Loucy (cell line): ENCODE data around the gene CNTNAP2.

Experiments used
- H2AFZ ChIP-seq: fragments of 200-600 bp; sonication (generic); 2 replicates; pipeline ENCODE4 v1.6.0; 2016; ENCODE audit warnings: antibody characterized with exemption, mild to moderate bottlenecking, low read length, moderate library complexity
- H3F3A ChIP-seq: fragments of 200-600 bp; 2 replicates; pipeline ENCODE4 v1.6.0; 2016; ENCODE audit warnings: antibody characterized with exemption, low read depth, mild to moderate bottlenecking
- H3K27me3 ChIP-seq: fragments of 200-600 bp; sonication (generic); 2 replicates; pipeline ENCODE4 v1.6.1; 2014; ENCODE audit warnings: low read length, mild to moderate bottlenecking; ENCODE audit not compliant: insufficient read depth, poor library complexity, severe bottlenecking
- H3K36me3 ChIP-seq: fragments of 200-600 bp; sonication (generic); 2 replicates; pipeline ENCODE4 v1.6.1; 2016; ENCODE audit warnings: low read length; ENCODE audit not compliant: insufficient read depth
- H3K4me1 ChIP-seq: fragments of 200-600 bp; sonication (generic); 2 replicates; pipeline ENCODE4 v1.5.1; 2014; ENCODE audit warnings: low read length, mild to moderate bottlenecking; ENCODE audit not compliant: insufficient read depth, poor library complexity, severe bottlenecking
- H3K4me2 ChIP-seq: fragments of 200-600 bp; sonication (generic); 2 replicates; pipeline ENCODE4 v1.6.0; 2014; ENCODE audit warnings: antibody characterized with exemption, low read length, low read depth, mild to moderate bottlenecking; ENCODE audit not compliant: poor library complexity, severe bottlenecking
- H3K4me3 ChIP-seq: fragments of 200-600 bp; sonication (generic); 2 replicates; pipeline ENCODE4 v1.5.1; 2014; ENCODE audit warnings: low read length, mild to moderate bottlenecking, mixed read lengths; ENCODE audit not compliant: poor library complexity, severe bottlenecking
- H3K79me2 ChIP-seq: fragments of 200-600 bp; sonication (generic); 2 replicates; pipeline ENCODE4 v1.6.1; 2014; ENCODE audit warnings: low read length; ENCODE audit not compliant: insufficient read depth
- H3K9ac ChIP-seq: fragments of 200-600 bp; sonication (generic); 2 replicates; pipeline ENCODE4 v1.6.0; 2014; ENCODE audit warnings: mild to moderate bottlenecking, low read depth, low read length, moderate library complexity; ENCODE audit not compliant: poor library complexity, severe bottlenecking
- H3K9me2 ChIP-seq: fragments of 200-600 bp; sonication (generic); replicated peaks from 2 replicates; pipeline ENCODE4 v1.6.1; 2016; ENCODE audit warnings: low read depth, low read length, mixed read lengths
- H3K9me3 ChIP-seq: fragments of 200-600 bp; sonication (generic); 2 replicates; pipeline ENCODE4 v1.6.1; 2014; ENCODE audit warnings: mild to moderate bottlenecking, antibody characterized with exemption, low read length, low read depth; ENCODE audit not compliant: insufficient read depth
- H4K20me1 ChIP-seq: fragments of 200-600 bp; sonication (generic); 2 replicates; pipeline ENCODE4 v1.6.0; 2014; ENCODE audit warnings: antibody characterized with exemption, low read length, mild to moderate bottlenecking; ENCODE audit not compliant: insufficient read depth, poor library complexity, severe bottlenecking
- CTCF ChIP-seq: fragments of 200-600 bp; sonication (generic); conservative IDR thresholded peaks from 2 replicates; pipeline ENCODE4 v1.5.1; 2014; ENCODE audit warnings: mild to moderate bottlenecking, antibody characterized with exemption, low read length
- EZH2phosphoT487 ChIP-seq: fragments of 200-600 bp; IDR thresholded peaks from 2 replicates; pipeline ENCODE4 v1.6.1; 2018; ENCODE audit warnings: antibody characterized with exemption, mild to moderate bottlenecking, moderate library complexity, borderline replicate concordance

Gene CNTNAP2

DNA sequence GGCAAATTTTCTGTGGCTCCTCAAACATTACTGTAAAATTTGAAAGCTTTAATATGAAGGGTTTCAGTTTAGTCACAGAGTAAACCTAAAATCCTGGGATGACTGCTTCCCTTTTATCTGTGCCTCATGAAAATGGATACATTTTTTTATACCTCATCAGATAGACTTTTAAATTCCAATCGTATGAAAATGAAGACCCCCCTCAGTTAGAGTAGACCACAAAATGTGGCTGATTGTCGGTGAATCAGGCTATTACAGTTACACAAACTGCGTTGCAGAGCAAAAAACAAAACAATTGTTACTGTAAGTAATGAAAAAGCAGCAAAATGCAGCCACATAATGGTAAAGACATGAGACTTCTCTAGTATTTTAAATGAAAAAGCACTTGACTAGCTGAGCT, 296.2 kb downstream of the CNTNAP2 start:
- no peaks in the 10 kb centered on the region for H3K36me3 ChIP-seq
- H3K9ac ChIP-seq, result no peak overlapping the region
- no peak overlapping the region for H3K4me3 ChIP-seq
- TF ChIP-seq CTCF (no peak), EZH2phosphoT487 (no peak)
- no peaks in the 10 kb centered on the region for H3K9me3 ChIP-seq
- H3K79me2 ChIP-seq, result no peaks in the 10 kb centered on the region
- no peaks in the 10 kb centered on the region for H3K27me3 ChIP-seq
- H3F3A ChIP-seq, result no peaks in the 10 kb centered on the region
- no peak overlapping the region for H3K4me2 ChIP-seq
- no peak overlapping the region for H2AFZ ChIP-seq
- H4K20me1 ChIP-seq, result no peaks in the 10 kb centered on the region
- no peaks in the 10 kb centered on the region for H3K9me2 ChIP-seq
- no peaks in the 10 kb centered on the region for H3K4me1 ChIP-seq

- TF ChIP-seq CTCF, result no peak
- TF ChIP-seq EZH2phosphoT487, result no peak
These were observed 297.8 kb downstream of the CNTNAP2 start for GRCh38 chr7:146414373-146414772.

GRCh38 chr7:146414937-146415336, 298.3 kb downstream of the CNTNAP2 start:
- Histone ChIP-seq H3K36me3 (no peaks in the 10 kb centered on the region), H2AFZ (no peak overlapping the region), H3K9me2 (no peaks in the 10 kb centered on the region), H3K79me2 (no peaks in the 10 kb centered on the region), H3K4me1 (no peaks in the 10 kb centered on the region), H3F3A (no peaks in the 10 kb centered on the region), H3K9ac (no peak overlapping the region), H3K4me2 (no peak overlapping the region), H3K4me3 (no peak overlapping the region), H3K27me3 (no peaks in the 10 kb centered on the region), H3K9me3 (no peaks in the 10 kb centered on the region), H4K20me1 (no peaks in the 10 kb centered on the region)
- no peak for TF ChIP-seq EZH2phosphoT487
- no peak for TF ChIP-seq CTCF

More at GRCh38 chr7:146414373-146414772, 297.8 kb downstream of the CNTNAP2 start:
- no peaks in the 10 kb centered on the region for H3K4me1 ChIP-seq
- H3K9me3 ChIP-seq, result no peaks in the 10 kb centered on the region
- no peak overlapping the region for H3K9ac ChIP-seq
- no peak overlapping the region for H3K4me3 ChIP-seq
- H3K9me2 ChIP-seq, result no peaks in the 10 kb centered on the region
- no peaks in the 10 kb centered on the region for H4K20me1 ChIP-seq
- H3K27me3 ChIP-seq, result no peaks in the 10 kb centered on the region
- H3K36me3 ChIP-seq, result no peaks in the 10 kb centered on the region
- no peak overlapping the region for H2AFZ ChIP-seq
- H3K79me2 ChIP-seq, result no peaks in the 10 kb centered on the region
- no peaks in the 10 kb centered on the region for H3F3A ChIP-seq
- H3K4me2 ChIP-seq, result no peak overlapping the region
